Calu3 (cell line): Measurements from ENCODE around the gene IRX2. TPM values are rescaled to one million over a fixed set of nuclear protein-coding genes. Genes with fewer than 3 reads are reported as not detected.

Source experiments
- BruUV-seq: library from RNA; stranded (reverse); fragments of 400-500 nt; replicated peaks from 2 replicates; lab custom pipeline; 2021; lab: Mats Ljungman, UMichigan
- CTCF ChIA-PET: fragments of 300-600 bp; sonication (Branson Sonifier 250); formaldehyde crosslinking; loops from one replicate; lab custom pipeline; 2022; ENCODE audit warnings: antibody characterized with exemption; lab: Charles Lee
- DNase-seq: peaks from one replicate; pipeline ENCODE4 v3.0.0; 2022
- H3K27ac Mint-ChIP-seq: one replicate; pipeline ENCODE4 v1.8.0; 2022; ENCODE audit warnings: mixed read lengths; ENCODE audit not compliant: unreplicated experiment
- H3K27me3 Mint-ChIP-seq: one replicate; pipeline ENCODE4 v1.8.0; 2022; ENCODE audit warnings: mixed read lengths; ENCODE audit not compliant: unreplicated experiment
- H3K36me3 Mint-ChIP-seq: one replicate; pipeline ENCODE4 v1.8.0; 2022; ENCODE audit warnings: mild to moderate bottlenecking, moderate library complexity, mixed read lengths; ENCODE audit not compliant: insufficient read depth, unreplicated experiment
- H3K4me1 Mint-ChIP-seq: one replicate; pipeline ENCODE4 v1.8.0; 2022; ENCODE audit warnings: mild to moderate bottlenecking, low read depth, mixed read lengths; ENCODE audit not compliant: unreplicated experiment
- H3K4me3 Mint-ChIP-seq: one replicate; pipeline ENCODE4 v1.8.0; 2022; ENCODE audit warnings: mild to moderate bottlenecking, low read depth, moderate library complexity, mixed read lengths; ENCODE audit not compliant: unreplicated experiment
- H3K9me3 Mint-ChIP-seq: one replicate; pipeline ENCODE4 v1.8.0; 2022; ENCODE audit warnings: low read depth, mixed read lengths; ENCODE audit not compliant: unreplicated experiment
- intact Hi-C: fragments of 100-400 bp; cut with micrococcal nuclease; formaldehyde crosslinking; loops from one replicate; pipeline ENCODE4 v1.10.0; 2022; ENCODE audit not compliant: unreplicated experiment
- total RNA-seq: library from RNA; stranded (reverse); gene quantifications from 2 replicates; pipeline ENCODE4 v1.2.3, GENCODE V29; 2022
- TF ChIP-seq, protein P1 (sequence below): fragments of 200-600 bp; IDR thresholded peaks from one replicate; pipeline ENCODE4 v1.8.0; 2022; ENCODE audit warnings: antibody characterized with exemption; ENCODE audit not compliant: unreplicated experiment

Gene IRX2
- total RNA-seq, 1 experiment from 2014 or later, result not detected

DNA sequence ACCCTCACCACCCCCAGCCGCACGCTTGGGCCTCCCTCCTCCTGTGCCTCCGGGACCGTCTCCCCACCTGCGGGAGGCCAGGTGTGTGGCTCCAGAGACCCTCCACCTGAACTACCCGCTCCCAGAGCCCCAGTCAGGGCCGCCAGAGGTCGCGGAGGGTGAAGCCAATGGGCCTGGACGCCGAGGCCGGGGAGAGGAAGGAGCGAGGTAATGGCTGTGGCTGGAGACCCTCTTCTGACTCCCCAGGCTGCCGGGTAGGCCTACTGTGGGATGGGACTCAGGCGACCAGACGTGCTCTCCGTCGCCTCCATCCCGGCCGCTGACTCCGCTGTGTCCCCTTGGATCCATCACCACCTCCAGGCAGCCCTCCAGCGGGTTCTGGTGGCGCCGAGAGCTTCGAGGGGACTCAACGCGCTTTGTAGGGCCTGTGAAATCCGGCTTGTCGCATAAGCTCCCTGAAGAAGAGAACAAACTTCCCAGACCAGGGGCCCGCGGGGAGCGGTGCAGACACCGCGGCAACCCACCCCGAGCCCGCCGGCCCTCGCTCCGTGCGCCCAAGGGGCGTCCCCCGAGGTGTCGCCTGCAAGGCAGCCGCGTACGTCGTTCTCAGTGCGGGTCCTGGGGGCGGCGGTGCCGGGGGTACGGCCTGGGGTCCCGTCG is 12.6 kb downstream of the IRX2 start:
- H3K4me3 Mint-ChIP-seq, result no peak overlapping the region
- CTCF ChIA-PET, result no interaction called here
- no peak overlapping the region for H3K27ac Mint-ChIP-seq
- no peaks in the 10 kb centered on the region for H3K4me1 Mint-ChIP-seq
- intact Hi-C loops, result no loop called here
- BruUV-seq, result no TSS peak
- peaks cover 3% of the 10 kb centered on the region for H3K9me3 Mint-ChIP-seq
- H3K36me3 Mint-ChIP-seq, result peaks cover 4% of the 10 kb centered on the region
- H3K27me3 Mint-ChIP-seq, result no peaks in the 10 kb centered on the region
- TF ChIP-seq, protein P1, sequence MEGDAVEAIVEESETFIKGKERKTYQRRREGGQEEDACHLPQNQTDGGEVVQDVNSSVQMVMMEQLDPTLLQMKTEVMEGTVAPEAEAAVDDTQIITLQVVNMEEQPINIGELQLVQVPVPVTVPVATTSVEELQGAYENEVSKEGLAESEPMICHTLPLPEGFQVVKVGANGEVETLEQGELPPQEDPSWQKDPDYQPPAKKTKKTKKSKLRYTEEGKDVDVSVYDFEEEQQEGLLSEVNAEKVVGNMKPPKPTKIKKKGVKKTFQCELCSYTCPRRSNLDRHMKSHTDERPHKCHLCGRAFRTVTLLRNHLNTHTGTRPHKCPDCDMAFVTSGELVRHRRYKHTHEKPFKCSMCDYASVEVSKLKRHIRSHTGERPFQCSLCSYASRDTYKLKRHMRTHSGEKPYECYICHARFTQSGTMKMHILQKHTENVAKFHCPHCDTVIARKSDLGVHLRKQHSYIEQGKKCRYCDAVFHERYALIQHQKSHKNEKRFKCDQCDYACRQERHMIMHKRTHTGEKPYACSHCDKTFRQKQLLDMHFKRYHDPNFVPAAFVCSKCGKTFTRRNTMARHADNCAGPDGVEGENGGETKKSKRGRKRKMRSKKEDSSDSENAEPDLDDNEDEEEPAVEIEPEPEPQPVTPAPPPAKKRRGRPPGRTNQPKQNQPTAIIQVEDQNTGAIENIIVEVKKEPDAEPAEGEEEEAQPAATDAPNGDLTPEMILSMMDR, result no peak
- no peak for DNase-seq

DNA sequence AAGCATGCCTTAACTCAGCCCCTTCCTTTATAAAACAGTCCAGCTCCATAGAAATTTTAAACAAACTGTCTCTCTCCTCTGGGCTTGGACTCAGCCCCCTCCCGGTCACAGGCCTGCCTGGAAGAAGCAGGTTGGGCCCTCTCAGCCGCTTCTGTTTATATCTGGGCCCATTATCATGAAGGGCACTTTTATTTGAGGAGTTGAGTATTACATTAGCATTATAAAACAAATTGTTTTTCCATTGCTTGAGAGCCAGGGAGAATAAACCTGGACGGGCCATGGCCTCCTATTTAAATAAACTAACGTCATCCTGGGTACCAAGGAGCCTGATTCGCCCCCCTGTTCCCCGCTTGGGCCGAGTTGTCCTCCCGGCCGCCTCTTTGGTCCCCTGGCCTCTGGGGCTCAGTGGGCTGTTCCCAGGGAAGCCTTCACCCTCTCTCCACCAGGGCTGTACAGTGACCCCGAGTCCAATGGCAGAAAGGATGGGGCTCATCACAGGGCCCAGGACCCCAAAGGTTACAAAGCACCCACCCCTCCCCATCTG is 13.2 kb downstream of the IRX2 start:
- no peak overlapping the region for H3K27ac Mint-ChIP-seq
- H3K9me3 Mint-ChIP-seq, result no peaks in the 10 kb centered on the region
- no peaks in the 10 kb centered on the region for H3K4me1 Mint-ChIP-seq
- CTCF ChIA-PET, result no interaction called here
- TF ChIP-seq, protein P1, result no peak
- DNase-seq, result no peak
- intact Hi-C loops, result no loop called here
- peaks cover 4% of the 10 kb centered on the region for H3K36me3 Mint-ChIP-seq
- no peak overlapping the region for H3K4me3 Mint-ChIP-seq
- peaks cover under 1% of the 10 kb centered on the region for H3K27me3 Mint-ChIP-seq
- no TSS peak for BruUV-seq

- CTCF ChIA-PET, result no interaction called here
- no peak overlapping the region for H3K27ac Mint-ChIP-seq
- intact Hi-C loops, result no loop called here
- H3K27me3 Mint-ChIP-seq, result peaks cover 8% of the 10 kb centered on the region
- H3K36me3 Mint-ChIP-seq, result peaks cover 4% of the 10 kb centered on the region
- DNase-seq, result no peak
- no TSS peak for BruUV-seq
- no peaks in the 10 kb centered on the region for H3K4me1 Mint-ChIP-seq
- H3K4me3 Mint-ChIP-seq, result no peak overlapping the region
- TF ChIP-seq, protein P1, result no peak
- H3K9me3 Mint-ChIP-seq, result no peaks in the 10 kb centered on the region
Observed at GRCh38 chr5:2737273-2738155, 14.0 kb downstream of the IRX2 start.

- Mint-ChIP-seq H3K4me1 (no peaks in the 10 kb centered on the region), H3K27ac (no peak overlapping the region), H3K4me3 (no peak overlapping the region), H3K9me3 (no peaks in the 10 kb centered on the region), H3K27me3 (peaks cover 10% of the 10 kb centered on the region), H3K36me3 (peaks cover 4% of the 10 kb centered on the region)
- CTCF ChIA-PET, result no interaction called here
- TF ChIP-seq, protein P1, result no peak
- intact Hi-C loops, result no loop called here
- BruUV-seq, result no TSS peak
- no peak for DNase-seq
Observed at GRCh38 chr5:2736872-2737271, 14.6 kb downstream of the IRX2 start.
